HG02759 (cell line): ENCODE measurements around the gene EDRF1.

Source experiments
- ATAC-seq: cut with Tn5 transposase; IDR thresholded peaks from one replicate; pipeline ENCODE4 v1.9.1; 2021; ENCODE audit warnings: mild to moderate bottlenecking, moderate library complexity; ENCODE audit not compliant: unreplicated experiment

The EDRF1 gene

GRCh38 chr10:125785791-125786190, 66.3 kb downstream of the EDRF1 start:
- ATAC-seq = no peak

GRCh38 chr10:125788156-125789034, 68.9 kb downstream of the EDRF1 start:
- no peak for ATAC-seq

GRCh38 chr10:125792342-125793300, 73.1 kb downstream of the EDRF1 start:
- no peak for ATAC-seq

DNA sequence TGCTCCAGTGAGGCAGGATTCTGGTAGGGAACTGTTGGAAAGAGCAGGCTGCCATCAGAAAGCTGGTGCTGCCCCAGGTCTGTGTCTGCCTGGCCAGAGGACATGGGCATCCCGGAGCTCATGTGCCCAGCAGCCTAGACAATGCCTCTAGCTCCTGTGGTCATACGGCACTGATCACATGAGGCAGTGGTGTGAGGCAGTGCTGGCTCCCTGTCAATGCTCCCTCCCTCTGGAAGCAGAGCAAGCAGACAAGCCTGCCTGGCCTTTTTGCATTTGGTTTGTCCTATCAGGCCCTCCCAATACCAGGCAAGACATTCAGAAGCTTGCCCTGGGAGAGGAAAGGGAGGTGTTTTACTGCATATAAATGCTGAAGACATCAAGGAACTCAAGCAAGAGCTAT, 75.6 kb downstream of the EDRF1 start:
- no peak for ATAC-seq

DNA sequence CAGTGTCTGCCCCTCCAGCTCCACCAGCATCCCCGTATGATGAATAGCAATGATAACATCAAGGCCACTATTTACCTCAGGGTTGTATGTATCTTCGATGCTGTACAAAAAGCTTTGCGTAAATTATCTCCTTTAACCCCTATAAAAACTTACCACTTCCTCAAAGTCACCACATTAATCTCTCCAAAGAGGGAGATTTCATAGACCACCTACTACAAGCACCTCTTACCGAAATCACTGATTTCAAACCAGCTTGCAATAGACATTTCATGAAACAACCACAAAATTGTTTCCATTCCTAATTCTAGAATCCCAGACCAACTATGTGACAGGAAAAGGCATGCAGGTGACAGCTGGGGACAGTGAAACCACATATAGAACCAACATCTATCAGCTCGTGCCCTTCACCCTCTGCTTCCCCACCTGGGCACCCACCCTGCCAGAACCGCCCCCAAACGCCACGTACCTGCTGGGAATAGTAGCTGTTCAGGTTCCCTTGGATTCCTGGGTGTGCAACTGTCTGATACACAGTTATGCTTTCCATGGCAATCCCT, 76.2 kb downstream of the EDRF1 start:
- no peak for ATAC-seq

- no peak for ATAC-seq
Observed at GRCh38 chr10:125797424-125797823, 77.9 kb downstream of the EDRF1 start.

GRCh38 chr10:125797994-125798662, 78.6 kb downstream of the EDRF1 start:
- ATAC-seq = no peak

DNA sequence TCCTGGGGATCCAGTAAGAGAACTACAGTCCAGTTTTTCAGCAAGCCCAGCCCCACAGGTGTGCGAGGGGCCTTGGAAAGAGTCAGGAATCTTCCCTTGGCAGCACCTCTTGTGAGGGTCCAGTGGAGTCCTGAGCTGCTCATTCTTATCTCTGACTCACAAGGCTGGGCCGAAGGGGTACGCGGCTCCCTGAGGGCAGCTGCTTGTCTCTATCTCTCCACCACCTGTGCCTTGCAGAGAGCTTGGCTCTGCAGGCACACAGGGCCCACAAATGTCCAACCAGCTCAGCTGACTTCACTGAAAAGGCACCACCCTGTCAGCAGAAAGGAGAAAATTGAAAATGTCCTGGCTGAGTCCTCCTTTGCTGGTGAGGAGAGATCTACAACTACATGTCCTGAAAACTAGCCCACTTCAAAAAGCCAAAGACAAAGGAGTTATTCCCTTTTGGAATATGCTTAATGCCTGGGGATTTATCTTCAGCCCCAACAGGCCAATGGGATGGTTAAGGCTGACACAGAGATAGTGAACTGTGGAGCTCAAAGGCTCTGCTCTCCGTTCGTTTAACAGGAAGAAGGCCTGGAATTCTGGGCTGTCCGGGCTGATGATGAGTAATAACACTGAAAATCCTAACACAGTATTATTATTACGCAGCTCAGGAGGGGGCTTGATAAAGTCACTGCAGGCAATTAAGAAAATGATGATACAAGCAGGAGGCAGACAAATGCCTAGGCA, 80.1 kb downstream of the EDRF1 start:
- no peak for ATAC-seq

GRCh38 chr10:125801574-125801973, 82.1 kb downstream of the EDRF1 start:
- no peak for ATAC-seq

GRCh38 chr10:125802131-125802530, 82.6 kb downstream of the EDRF1 start:
- no peak for ATAC-seq

GRCh38 chr10:125802739-125803138, 83.2 kb downstream of the EDRF1 start:
- ATAC-seq = no peak

- ATAC-seq = no peak
Observed at GRCh38 chr10:125808047-125808446, 88.5 kb downstream of the EDRF1 start.

DNA sequence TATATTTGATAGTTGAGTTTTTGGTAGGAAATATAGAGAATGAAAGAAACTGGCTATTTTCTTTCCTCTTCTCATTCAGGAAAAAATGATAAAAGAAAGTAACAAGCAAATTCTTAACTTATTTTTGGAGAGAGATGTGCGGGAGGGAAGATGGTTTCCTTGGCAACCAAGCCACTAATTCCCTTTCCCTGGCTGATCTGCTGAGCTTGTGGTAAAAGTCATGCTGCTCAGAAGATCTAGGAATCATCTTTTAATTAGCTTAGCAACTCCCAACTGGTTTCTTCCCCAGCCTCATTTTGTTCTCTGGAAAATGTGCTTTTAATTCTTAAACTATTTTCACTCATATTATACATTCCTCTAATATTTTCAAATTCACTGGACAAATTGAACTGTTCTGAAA, 91.7 kb downstream of the EDRF1 start:
- ATAC-seq = no peak

DNA sequence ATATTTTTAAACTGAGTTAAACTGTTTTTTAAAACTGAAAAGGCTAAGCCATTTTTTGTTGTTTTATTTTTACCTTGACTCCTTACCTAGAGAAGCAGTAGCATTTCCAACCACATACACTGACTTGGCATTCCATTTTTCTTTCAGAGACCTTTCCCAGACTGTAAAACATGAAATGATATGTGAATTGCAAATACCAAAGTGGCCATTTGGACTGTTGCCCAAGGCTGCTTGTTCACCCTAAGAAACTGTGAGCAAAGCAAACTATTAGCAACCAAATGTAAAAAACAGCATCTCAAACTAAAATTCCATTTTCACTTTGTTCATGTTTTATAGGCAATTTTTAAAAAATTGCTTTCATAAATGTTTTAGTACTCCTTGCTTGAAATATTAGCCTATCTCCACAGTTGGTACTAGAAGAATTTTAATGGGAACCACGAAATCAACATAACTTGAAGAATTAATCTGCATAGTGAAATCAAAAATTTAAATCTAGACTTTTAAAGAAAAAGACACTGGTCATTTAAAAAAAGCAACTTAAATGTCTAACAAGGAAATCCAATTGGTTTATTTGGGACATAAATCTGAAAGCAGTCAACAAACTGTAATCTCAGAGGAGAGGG, 92.7 kb downstream of the EDRF1 start:
- ATAC-seq = no peak
